PC-3 (cell line): ENCODE measurements around the gene LAMA2.

Experiments used
- EZH2 ChIP-seq: fragments of 300-600 bp; sonication (generic); IDR thresholded peaks from one replicate; pipeline ENCODE4 v1.6.1; 2017; ENCODE audit warnings: antibody characterized with exemption, mild to moderate bottlenecking, low read length; ENCODE audit not compliant: unreplicated experiment
- EZH2phosphoT487 ChIP-seq: fragments of 300-600 bp; sonication (generic); IDR thresholded peaks from 2 replicates; pipeline ENCODE4 v1.6.1; 2018; ENCODE audit warnings: mild to moderate bottlenecking, antibody characterized with exemption, low read length, borderline replicate concordance
- TF ChIP-seq, protein P1 (sequence below): fragments of 300-600 bp; sonication (generic); conservative IDR thresholded peaks from 2 replicates; pipeline ENCODE4 v1.5.1; 2017; ENCODE audit warnings: antibody characterized with exemption, low read depth, mild to moderate bottlenecking, low read length

DNA sequence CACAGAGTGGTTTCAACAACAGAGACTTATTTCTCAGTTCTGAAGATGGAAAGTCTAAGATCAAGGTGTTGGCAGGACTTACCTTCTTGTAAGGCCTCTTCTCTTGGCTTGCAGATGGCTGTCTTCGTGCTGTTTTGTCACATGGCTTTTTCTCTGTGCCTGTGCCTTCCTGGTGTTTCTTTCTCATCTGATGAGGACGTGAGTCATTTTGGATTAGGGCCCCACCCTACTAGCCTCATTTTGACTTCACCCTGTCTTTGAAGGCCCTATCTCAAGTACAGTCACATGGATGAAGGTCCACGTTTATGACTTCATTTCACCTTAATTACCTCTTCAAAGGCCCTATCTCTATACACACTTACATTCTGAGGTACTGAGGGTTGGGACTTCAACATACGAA, 41.4 kb upstream of the LAMA2 start:
- no peak for TF ChIP-seq EZH2
- TF ChIP-seq, protein P1, sequence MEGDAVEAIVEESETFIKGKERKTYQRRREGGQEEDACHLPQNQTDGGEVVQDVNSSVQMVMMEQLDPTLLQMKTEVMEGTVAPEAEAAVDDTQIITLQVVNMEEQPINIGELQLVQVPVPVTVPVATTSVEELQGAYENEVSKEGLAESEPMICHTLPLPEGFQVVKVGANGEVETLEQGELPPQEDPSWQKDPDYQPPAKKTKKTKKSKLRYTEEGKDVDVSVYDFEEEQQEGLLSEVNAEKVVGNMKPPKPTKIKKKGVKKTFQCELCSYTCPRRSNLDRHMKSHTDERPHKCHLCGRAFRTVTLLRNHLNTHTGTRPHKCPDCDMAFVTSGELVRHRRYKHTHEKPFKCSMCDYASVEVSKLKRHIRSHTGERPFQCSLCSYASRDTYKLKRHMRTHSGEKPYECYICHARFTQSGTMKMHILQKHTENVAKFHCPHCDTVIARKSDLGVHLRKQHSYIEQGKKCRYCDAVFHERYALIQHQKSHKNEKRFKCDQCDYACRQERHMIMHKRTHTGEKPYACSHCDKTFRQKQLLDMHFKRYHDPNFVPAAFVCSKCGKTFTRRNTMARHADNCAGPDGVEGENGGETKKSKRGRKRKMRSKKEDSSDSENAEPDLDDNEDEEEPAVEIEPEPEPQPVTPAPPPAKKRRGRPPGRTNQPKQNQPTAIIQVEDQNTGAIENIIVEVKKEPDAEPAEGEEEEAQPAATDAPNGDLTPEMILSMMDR, result no peak
- TF ChIP-seq EZH2phosphoT487, result no peak
